Measurements from ENCODE around the gene CYTH3.

Gene CYTH3

GRCh38 chr7:6149996-6150395, 122.4 kb downstream of the CYTH3 start:
- no peak for DNase-seq (ENCODE audit: low read depth)

GRCh38 chr7:6148724-6149360, 123.6 kb downstream of the CYTH3 start:
- no peak for DNase-seq (ENCODE audit: low read depth)

DNA sequence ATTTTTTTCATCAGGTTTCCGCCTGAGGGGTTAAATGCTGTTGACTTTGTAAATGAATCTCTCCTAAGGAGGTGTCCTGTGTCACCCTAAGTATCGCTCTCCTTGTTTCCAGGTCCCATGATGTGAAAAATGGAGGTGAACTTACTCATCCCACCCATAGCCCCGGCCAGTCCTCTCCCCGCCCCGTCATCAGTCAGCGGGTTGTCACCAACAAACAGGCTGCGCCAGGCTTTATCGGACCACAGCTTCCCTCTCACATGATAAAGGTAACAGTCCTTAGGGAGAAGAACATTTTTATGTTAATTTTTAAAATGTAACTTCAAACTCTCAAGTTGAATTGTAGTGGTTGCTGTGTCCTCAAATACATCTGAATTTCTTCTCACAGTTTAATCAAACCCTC, 124.8 kb downstream of the CYTH3 start:
- DNase-seq (ENCODE audit: low read depth), result no peak

DNA sequence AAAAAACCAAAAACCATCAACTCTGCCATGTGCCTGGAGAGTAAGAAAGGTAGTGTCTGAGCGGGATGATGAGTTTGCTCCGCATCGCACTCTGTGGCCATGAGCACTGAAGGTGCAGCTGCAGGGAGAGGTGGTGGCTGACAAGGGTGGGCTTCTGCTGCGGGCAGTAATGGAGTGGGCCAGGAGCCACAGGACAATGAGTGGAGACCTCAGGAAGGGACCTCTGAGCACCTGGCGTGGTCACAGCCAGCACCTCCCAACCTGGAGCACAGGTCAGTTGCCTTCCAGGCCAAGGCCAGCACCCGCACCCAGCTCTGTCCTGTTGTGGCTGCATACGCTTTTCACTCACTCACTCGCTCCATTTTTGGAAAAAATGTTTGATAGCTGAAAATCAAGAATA, 125.8 kb downstream of the CYTH3 start:
- DNase-seq (ENCODE audit: low read depth), result no peak

DNA sequence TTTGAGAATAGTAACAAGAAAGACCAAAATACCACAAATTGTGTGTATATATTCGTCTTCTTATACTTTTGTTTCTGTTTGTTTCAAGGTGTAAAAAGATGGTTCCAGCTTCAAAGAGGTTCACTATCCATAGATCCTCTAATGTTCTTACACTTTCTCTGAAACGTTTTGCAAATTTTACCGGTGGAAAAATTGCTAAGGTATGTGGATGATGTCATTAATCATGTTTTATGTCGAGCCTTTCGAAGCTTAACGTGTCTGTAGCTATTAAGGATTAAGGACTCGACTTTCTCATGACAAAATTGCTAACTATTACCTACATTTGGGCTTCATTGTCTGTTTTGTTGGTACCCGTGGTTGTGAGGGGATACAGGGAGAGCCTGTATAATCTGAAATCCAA, 128.4 kb downstream of the CYTH3 start:
- no peak for DNase-seq (ENCODE audit: low read depth)

GRCh38 chr7:6142871-6143380, 129.5 kb downstream of the CYTH3 start:
- no peak for DNase-seq (ENCODE audit: low read depth)

DNA sequence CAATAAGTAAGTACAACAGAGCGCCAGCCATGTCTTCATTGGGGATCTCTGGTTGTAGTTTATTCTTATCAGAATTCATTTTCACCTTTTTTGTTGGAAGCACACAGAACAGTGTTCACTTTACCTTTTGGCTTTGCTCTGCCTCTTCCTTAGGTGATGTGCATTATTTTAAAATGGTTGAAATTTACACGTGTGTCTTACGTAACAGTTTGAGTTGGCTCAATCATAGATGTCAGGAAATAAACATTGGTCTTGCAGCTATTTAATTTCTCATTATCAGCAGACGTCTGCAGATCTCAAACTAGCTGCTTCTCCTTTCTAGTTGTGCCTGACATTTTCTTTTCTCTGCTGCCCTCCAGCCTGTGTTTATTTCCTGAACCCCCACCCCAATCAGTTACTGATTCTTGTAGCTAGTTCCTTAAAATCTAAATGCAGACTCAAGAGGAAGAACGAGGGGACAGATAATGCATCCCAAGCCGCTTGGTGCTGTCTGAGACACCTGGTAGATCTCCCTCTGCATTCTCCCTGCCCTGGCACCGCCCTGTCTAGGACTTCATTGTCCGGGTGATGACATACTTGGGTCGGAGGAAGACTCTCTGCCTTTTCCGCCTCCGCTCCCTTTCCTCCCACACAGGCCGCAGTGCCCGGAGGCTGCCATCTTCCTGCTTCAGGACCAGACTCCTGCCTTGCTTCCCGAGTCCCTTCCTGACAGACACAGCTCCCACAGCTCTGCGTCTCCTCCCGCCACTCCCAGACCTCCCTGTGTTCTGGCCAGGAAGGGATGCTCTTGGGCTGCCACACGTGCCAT, 133.0 kb downstream of the CYTH3 start:
- no peak for DNase-seq (ENCODE audit: low read depth)

GRCh38 chr7:6136475-6136874, 135.9 kb downstream of the CYTH3 start:
- DNase-seq (ENCODE audit: low read depth), result no peak

DNA sequence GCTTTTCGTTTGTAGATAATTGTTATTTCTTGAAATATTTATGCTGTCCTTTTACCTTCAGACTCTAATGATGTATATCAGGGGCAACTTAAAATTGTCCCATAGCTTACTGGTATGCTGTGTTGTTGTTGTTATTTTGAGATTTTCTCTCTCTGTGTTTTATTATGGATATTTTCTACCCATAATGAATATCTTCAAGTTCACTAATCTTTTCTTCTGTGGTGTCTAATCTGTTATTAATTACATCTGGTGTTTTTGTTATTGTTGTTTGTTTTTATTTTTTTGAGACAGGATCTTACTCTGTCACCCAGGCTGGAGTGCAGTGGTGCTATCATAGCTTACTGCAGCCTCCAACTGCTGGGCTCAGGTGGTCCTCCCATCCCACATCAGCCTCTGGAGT, 139.2 kb downstream of the CYTH3 start:
- no peak for DNase-seq (ENCODE audit: low read depth)

DNA sequence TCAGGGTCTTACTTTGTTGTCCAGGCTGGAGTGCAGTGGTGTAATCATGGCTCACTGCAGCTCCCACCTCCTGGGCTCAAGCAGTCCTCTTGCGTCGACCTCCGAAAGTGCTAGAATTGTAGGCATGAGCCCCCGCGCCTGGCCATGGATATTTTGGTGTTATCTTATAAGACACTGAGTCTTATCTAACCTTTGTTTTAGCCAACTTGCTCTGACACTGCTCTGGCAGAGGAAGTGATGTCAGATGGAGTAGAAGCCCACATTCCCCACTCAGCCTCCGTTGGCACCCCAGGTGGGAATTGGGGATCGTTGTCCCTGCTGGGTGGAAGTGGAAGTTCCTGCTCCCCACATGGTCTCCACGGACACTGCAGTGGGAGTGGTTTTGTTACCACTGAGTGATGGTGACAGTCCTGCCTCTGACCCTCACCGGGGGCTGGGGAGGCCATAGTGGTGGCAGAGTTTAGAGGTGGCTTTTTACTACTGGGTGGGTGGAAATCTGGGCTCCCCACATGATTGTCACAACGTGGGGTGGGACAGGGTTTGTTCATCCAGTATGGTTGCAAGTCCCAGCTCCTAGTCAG, 142.3 kb downstream of the CYTH3 start:
- DNase-seq (ENCODE audit: low read depth), result no peak

DNA sequence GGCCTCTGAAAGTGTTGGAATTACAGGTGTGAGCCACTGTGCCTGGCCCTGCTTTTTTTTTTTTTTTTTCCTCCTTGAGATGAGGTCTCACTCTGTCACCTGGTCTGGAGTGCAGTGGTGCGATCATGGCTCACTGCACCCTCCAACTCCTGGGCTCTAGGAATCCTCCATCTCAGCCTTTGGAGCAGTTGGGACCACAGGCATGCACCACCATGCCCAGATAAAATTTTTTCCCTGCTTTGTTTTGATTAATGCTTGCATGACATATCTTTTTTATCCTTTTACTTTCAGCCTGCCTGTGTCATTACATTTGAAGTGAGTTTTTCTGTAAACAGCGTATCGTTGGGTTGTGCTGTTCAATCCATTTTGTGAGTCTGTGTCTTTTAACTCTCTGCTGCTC, 144.2 kb downstream of the CYTH3 start:
- no peak for DNase-seq (ENCODE audit: low read depth)

DNA sequence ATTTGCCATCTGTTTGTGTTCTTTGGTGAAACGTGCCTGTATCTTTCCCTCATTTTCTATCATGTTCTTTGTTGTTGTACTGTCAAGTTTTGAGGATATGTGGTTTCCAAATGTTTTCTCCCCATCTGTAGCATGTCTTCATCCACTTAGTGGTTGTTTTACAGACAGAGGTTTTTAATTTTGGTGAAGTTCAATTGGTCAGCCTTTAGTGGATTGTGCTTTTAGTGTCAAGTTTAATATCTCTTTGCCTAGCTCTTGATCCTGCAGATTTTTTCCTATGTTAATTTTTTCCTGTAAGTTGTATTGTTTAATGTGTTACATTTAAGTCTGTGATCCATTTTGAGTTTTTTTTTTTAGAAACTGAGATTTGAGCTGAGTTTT, 145.3 kb downstream of the CYTH3 start:
- DNase-seq (ENCODE audit: low read depth), result no peak

GRCh38 chr7:6123843-6124242, 148.6 kb downstream of the CYTH3 start:
- DNase-seq (ENCODE audit: low read depth), result no peak

DNA sequence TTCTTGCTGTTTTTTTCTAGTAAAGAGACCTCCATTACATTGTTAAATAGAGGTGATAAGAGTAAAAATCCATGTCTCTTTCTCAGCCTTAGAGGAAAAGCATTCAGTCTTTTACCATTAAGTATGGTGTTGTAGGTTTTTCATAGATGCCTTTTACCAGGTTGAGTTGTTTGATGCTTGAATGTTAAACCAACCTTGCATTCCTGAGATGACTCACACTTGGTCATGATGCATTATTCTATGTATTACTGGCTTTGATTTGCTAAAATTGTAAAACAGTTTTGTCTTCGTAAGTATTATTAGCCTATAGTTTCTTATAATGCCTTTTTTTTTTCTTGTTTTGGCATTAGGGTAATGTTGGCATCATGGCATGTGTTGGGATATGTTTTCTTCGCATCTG, 151.3 kb downstream of the CYTH3 start:
- DNase-seq (ENCODE audit: low read depth), result no peak

DNA sequence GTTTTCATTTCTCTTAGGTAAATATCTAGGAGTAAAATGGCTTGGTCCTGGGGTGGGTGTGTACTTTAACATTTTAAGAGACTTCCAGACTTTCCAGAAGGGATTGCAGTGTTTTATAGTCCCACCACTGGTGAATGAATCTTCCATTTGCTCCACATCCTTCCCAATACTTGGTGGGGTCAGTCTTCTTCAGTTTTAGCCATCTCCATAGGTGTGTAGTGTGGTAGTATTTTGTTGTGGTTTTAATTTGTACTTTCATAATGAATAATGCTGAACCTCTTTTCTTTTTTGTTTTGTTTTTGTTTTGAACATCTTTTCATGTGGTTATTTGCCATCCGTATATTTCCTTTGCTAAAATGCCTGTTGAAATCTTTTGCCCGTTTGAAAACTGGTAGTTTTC, 154.9 kb downstream of the CYTH3 start:
- DNase-seq (ENCODE audit: low read depth), result no peak

DNA sequence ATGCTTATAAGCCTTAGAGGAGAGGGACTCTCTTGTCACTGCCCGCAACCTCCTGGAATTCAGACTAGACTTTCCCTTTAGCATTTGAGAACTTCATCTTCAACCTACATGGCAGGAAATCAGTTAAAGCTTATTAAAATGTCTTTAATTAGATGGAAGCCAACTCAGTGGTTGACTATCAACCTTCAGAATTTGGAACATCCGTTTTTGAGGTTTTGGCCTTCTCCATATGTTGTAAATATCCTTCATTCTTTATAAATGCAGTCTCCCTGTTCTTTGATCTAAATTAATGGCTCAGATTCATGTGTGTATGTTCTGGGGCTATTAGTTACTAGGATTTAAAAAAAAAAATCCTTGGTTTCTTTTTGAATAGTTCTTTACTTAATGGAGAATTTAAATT, 156.2 kb downstream of the CYTH3 start:
- DNase-seq (ENCODE audit: low read depth), result no peak
